Mammary epithelial cell (primary cell): ENCODE measurements around the gene FAM53B.

ENCODE experiments used
- CTCF ChIP-seq, 2 donors: IDR thresholded peaks in 1 of 2; conservative IDR thresholded peaks in 1 of 2; 2 replicates each; pipeline ENCODE4 v1.5.1; 2011 to 2012; ENCODE audit warnings: inconsistent platforms in 2 of 2, low read length in 2 of 2, mild to moderate bottlenecking in 2 of 2, control low read depth in 1 of 2, low read depth in 1 of 2; ENCODE audit not compliant: insufficient read depth in 1 of 2; ENCODE audit errors: extremely low read depth in 1 of 2
- EZH2 ChIP-seq: IDR thresholded peaks from 2 replicates; pipeline ENCODE4 v1.6.1; 2012; ENCODE audit warnings: low read length, inconsistent platforms, borderline replicate concordance

DNA sequence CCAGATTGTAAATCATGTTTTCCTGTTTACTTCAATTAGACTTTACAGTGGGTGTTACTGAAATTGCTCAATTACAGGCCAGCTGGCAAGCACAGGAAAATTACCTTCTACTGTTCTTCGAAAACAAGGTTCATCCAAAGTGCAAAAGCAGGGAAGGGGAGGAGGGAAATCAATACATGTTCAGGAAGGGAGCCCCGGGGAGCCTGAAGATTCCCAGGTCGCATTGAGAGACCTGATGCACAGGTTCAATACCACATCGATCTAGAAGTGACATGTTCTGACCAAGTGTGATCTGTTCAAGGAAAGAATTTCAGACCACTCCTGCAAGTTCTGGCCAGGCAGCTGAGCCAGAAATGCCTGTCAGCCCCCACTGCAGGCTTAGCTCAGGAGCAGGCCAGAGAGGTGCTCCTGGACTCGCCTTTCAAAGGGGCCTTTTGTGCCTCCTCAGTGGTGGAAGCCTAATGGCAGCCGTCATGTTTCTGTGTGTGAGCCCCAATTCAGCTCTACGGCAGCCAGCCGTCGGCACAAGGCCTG lies 35.9 kb downstream of the FAM53B start:
- TF ChIP-seq CTCF (conservative IDR thresholded peaks at IDR 0.05 in 1 of 2, IDR thresholded peaks at IDR 0.05 in 1 of 2; ENCODE audit: extremely low read depth in 1 of 2, insufficient read depth in 1 of 2, low read depth in 1 of 2, low read length in 2 of 2) (no peak), EZH2 (no peak)
